BE2C (cell line): ENCODE data around the gene CTXND1.

Source experiments
- DNase-seq: peaks from one replicate; pipeline ENCODE4 v3.0.0-alpha.2; 2020
- H3K27me3 ChIP-seq: fragments of 250-450 bp; sonication (Bioruptor Pico); 2 replicates; pipeline ENCODE4 v1.5.1; 2020; ENCODE audit warnings: mild to moderate bottlenecking
- H3K36me3 ChIP-seq: fragments of 250-450 bp; sonication (Bioruptor Pico); 2 replicates; pipeline ENCODE4 v1.5.1; 2020; ENCODE audit warnings: mild to moderate bottlenecking
- H3K4me1 ChIP-seq: fragments of 250-450 bp; sonication (Bioruptor Pico); 2 replicates; pipeline ENCODE4 v1.5.1; 2020
- H3K4me3 ChIP-seq: 2 replicates; pipeline ENCODE4 v1.5.1; 2011; ENCODE audit warnings: low read depth, low read length
- H3K9me3 ChIP-seq: fragments of 250-450 bp; sonication (Bioruptor Pico); 2 replicates; pipeline ENCODE4 v1.5.1; 2020
- CTCF ChIP-seq: IDR thresholded peaks from 2 replicates; pipeline ENCODE4 v1.5.1; 2012; ENCODE audit warnings: mild to moderate bottlenecking, low read depth, low read length

CTXND1 gene

GRCh38 chr15:80241508-80241907, 10.5 kb downstream of the CTXND1 start:
- no peaks in the 10 kb centered on the region for H3K4me1 ChIP-seq
- no peak for DNase-seq
- H3K36me3 ChIP-seq: no peaks in the 10 kb centered on the region
- H3K9me3 ChIP-seq: no peaks in the 10 kb centered on the region
- H3K27me3 ChIP-seq: peaks cover 8% of the 10 kb centered on the region; the same call in 1 of the 2 replicates
- no peak for TF ChIP-seq CTCF
- no peak overlapping the region for H3K4me3 ChIP-seq

DNA sequence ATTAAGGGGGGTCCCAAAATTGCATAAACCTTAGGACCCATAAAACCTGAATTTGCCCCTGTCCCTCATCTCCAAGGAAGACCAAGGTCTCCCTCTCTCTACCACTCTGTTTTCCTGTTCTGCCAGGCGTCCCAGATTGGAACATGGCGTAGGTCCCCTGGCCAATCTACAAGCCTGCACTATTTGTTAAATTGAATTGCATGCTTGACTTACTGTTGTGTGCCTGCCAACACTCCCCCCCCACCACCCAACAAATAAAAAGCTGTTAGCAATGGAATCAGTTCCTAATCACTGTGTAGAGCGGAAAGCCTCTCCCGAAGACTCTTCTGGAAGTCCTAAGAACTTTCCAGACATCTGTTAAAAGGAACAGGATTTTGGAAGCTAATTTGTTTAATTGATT, 11.7 kb downstream of the CTXND1 start:
- no peak overlapping the region for H3K4me3 ChIP-seq
- TF ChIP-seq CTCF: no peak
- DNase-seq: no peak
- no peaks in the 10 kb centered on the region for H3K9me3 ChIP-seq
- H3K4me1 ChIP-seq: no peaks in the 10 kb centered on the region
- no peaks in the 10 kb centered on the region; the same call in none of the 2 replicates for H3K27me3 ChIP-seq
- no peaks in the 10 kb centered on the region for H3K36me3 ChIP-seq

DNA sequence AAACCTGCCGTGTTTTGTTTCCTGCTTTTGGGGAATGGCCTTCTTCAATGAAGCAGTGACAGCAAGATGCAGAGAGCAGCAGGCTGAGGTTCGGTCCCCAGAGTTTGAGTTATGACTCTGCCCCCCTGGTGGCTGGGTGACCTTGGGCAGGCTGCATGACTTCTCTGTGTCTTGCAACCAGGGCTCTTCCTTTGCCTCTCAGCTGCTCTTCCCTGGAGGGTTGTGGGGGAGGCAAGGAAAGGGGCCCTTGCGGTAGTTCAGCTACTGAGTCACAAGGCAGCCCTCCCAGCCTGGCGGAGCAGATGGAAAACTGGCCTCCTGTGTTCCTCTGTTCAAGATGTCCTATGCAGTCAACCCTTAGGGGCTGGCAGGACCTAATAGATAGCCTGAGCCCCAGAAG, 17.1 kb downstream of the CTXND1 start:
- DNase-seq: peak; percentile 55

DNA sequence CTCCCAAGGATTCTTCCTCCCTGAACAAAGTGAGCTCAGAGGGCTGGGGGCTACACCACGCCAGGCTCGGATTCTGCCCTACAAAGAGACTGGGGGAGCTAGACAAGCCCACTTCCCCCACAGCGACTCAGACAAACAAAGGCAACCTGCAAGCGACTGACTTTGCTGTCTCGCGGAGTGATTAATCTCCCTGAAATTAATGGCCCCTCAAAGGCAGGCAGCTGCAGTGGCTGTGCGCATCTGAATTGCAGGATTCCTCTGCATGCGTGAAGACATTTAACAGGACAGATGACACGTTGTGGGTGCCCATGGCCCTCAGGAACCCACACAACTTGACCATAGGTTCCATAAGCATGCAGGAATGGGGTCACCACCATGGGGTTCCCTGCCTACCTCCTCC, 18.4 kb downstream of the CTXND1 start:
- peaks cover 27% of the 10 kb centered on the region for H3K27me3 ChIP-seq
- no peaks in the 10 kb centered on the region for H3K36me3 ChIP-seq
- no peak for DNase-seq
- no peaks in the 10 kb centered on the region for H3K9me3 ChIP-seq
- H3K4me3 ChIP-seq: no peak overlapping the region
- TF ChIP-seq CTCF: no peak
- H3K4me1 ChIP-seq: no peaks in the 10 kb centered on the region

More for the DNA sequence above, 17.1 kb downstream of the CTXND1 start:
- Histone ChIP-seq H3K4me3 (no peak overlapping the region), H3K36me3 (no peaks in the 10 kb centered on the region), H3K4me1 (no peaks in the 10 kb centered on the region), H3K27me3 (peaks cover 17% of the 10 kb centered on the region), H3K9me3 (no peaks in the 10 kb centered on the region)
- peak; percentile 65 for TF ChIP-seq CTCF

- Histone ChIP-seq H3K27me3 (peaks cover 45% of the 10 kb centered on the region), H3K4me3 (no peak overlapping the region), H3K9me3 (no peaks in the 10 kb centered on the region), H3K4me1 (no peaks in the 10 kb centered on the region), H3K36me3 (no peaks in the 10 kb centered on the region)
- no peak for DNase-seq
- TF ChIP-seq CTCF: no peak
These were observed 20.6 kb downstream of the CTXND1 start for GRCh38 chr15:80231371-80231770.

- no peaks in the 10 kb centered on the region for H3K9me3 ChIP-seq
- H3K4me1 ChIP-seq: no peaks in the 10 kb centered on the region
- no peaks in the 10 kb centered on the region for H3K36me3 ChIP-seq
- no peak overlapping the region for H3K4me3 ChIP-seq
- no peak for DNase-seq
- TF ChIP-seq CTCF: no peak
- peaks cover 52% of the 10 kb centered on the region for H3K27me3 ChIP-seq
These were observed 22.9 kb downstream of the CTXND1 start for GRCh38 chr15:80228959-80229610.
